HEK293T (cell line): ENCODE data around the gene FEM1C.

Experiments
- ELF4 ChIP-seq: fragments of 450-650 bp; IDR thresholded peaks from 2 replicates; pipeline ENCODE4 v1.6.1; 2017; ENCODE audit warnings: antibody characterized with exemption
- FOXA1 ChIP-seq: fragments of 450-650 bp; IDR thresholded peaks from 2 replicates; pipeline ENCODE4 v1.6.1; 2016; ENCODE audit warnings: mild to moderate bottlenecking
- FOXK2 ChIP-seq: fragments of 450-650 bp; IDR thresholded peaks from 2 replicates; pipeline ENCODE4 v1.6.1; 2016; ENCODE audit warnings: mild to moderate bottlenecking
- SUZ12 ChIP-seq: fragments of 450-650 bp; IDR thresholded peaks from 2 replicates; pipeline ENCODE4 v1.6.1; 2016; ENCODE audit warnings: mild to moderate bottlenecking

DNA sequence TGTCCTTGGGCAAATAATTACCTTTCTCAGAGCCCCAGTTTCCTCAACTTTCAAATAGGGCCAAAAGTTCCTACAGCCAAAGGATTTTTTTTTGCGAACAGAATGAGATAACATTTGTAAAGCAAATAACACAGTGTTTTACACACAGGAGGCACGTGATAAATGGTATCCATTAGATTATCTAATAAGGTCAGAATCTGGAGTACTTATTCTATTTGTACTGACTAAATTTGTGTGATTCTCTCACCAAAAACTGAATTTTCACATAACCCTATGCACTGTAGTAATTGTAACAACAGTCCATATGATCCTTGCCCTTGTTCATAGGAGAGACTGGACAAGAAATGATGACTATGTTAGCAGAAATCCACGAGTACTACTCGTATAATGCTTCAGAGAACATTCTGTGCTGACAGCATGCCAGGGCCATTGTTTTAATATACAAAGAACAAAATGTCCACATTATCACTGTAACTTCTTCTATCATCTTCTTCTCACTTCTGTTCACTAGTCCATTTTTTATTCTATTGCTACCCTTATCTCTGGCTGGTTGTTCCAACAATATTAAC, 13.9 kb upstream of the FEM1C start:
- no peak for TF ChIP-seq FOXK2
- TF ChIP-seq SUZ12: no peak
- TF ChIP-seq FOXA1: no peak
- TF ChIP-seq ELF4: no peak
